ENCODE measurements around the gene SEPSECS.

Gene SEPSECS

DNA sequence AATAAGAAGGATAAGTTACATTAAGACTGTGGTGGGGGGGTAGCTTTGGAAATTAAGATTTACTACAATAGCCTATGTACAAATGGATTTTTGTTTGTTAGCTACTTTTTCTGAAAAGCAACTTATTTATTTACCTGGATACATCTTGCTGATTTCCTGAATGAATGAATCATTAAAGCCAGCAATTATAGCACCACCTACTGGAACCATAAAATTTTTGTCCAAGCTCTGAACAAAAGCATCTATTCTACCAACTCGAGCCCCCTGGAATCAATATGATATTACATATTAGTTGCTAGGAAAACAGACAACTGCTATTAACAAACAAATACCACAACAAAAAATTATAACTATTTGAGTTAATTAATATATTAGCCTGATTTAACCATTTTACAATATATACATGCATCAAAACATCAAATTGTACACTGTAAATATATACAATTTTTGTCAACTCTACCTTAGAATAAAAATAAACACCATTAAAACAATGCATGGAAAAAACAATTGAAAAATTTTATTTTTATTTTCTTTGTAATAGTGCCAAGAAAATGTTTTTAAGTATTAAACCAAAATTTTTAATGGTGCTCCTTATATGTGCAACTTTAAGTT lies 15.3 kb downstream of the SEPSECS start:
- H3K4me3 ChIP-seq (ENCODE audit: low read depth, low read length) = no peak overlapping the region
- TF ChIP-seq, protein P1, sequence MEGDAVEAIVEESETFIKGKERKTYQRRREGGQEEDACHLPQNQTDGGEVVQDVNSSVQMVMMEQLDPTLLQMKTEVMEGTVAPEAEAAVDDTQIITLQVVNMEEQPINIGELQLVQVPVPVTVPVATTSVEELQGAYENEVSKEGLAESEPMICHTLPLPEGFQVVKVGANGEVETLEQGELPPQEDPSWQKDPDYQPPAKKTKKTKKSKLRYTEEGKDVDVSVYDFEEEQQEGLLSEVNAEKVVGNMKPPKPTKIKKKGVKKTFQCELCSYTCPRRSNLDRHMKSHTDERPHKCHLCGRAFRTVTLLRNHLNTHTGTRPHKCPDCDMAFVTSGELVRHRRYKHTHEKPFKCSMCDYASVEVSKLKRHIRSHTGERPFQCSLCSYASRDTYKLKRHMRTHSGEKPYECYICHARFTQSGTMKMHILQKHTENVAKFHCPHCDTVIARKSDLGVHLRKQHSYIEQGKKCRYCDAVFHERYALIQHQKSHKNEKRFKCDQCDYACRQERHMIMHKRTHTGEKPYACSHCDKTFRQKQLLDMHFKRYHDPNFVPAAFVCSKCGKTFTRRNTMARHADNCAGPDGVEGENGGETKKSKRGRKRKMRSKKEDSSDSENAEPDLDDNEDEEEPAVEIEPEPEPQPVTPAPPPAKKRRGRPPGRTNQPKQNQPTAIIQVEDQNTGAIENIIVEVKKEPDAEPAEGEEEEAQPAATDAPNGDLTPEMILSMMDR (IDR thresholded peaks at IDR 0.05; ENCODE audit: low read depth, low read length, missing control alignments) = peak; percentile 60
- no peak for DNase-seq (ENCODE audit: low read depth)
- in situ Hi-C loops (cut with HindIII; ENCODE audit: low sequenced_read_pairs) = no loop called here

DNA sequence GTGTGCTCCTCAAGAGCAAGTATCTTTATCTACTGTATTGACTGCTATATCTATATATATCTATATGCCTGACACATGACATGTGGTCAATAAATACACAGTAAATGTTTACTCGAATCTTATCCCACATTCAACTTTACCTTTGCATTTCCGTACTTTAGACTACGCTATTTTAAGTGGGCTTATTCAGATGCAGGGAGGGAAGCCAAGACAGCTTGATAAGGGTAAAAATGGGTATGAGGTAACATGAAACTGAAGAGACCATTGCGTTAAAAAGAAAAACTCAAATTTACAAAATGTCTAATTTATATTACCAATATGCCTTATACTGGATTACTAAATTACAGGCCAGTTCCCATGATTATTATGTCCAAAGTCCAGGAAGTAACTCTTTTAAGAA lies 17.8 kb downstream of the SEPSECS start:
- TF ChIP-seq, protein P1 (IDR thresholded peaks at IDR 0.05; ENCODE audit: low read depth, low read length, missing control alignments) = no peak
- in situ Hi-C loops (cut with HindIII; ENCODE audit: low sequenced_read_pairs) = no loop called here
- H3K4me3 ChIP-seq (ENCODE audit: low read depth, low read length) = no peak overlapping the region
- no peak for DNase-seq (ENCODE audit: low read depth)

DNA sequence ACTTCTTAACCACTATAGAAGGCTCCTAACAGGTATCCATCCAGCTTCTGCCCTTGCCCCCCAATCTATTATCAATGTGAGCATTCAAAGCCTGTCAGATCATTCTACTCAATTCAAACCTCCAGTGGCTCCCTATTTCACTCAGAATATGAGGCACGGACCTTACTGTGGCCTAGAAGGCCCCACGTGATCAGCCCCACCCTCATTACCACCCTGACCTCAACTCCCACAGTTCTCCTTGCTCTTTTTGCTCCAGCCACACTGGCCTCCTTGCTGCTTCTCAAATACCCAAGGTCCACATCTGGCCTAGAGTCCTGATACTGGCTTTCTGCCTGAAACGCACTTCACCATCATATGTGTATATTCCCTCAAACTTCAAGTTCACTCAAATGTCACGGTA lies 18.7 kb downstream of the SEPSECS start:
- TF ChIP-seq, protein P1 (IDR thresholded peaks at IDR 0.05; ENCODE audit: low read depth, low read length, missing control alignments) = no peak
- no peak for DNase-seq (ENCODE audit: low read depth)
- H3K4me3 ChIP-seq (ENCODE audit: low read depth, low read length) = no peak overlapping the region
- in situ Hi-C loops (cut with HindIII; ENCODE audit: low sequenced_read_pairs) = no loop called here

DNA sequence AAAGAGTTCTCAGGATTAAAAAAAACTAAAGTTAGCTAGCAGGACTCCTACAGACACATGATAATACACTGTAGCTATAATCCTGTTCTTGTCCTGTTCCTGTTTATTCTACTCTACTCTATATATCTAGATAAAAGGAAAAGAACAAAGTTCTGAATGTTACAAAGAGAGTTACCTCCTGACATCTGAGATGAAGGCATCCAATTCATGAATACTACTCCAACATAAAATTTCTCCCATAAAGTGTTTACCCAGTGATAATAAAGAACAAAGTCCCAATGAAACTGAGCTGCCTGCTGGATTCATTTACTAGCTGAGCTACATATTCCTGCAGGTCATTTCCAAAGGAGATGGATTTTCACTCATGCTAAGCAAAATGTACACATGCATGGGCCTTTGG lies 27.1 kb downstream of the SEPSECS start:
- TF ChIP-seq, protein P1 (IDR thresholded peaks at IDR 0.05; ENCODE audit: low read depth, low read length, missing control alignments) = no peak
- H3K4me3 ChIP-seq (ENCODE audit: low read depth, low read length) = no peak overlapping the region
- in situ Hi-C loops (cut with HindIII; ENCODE audit: low sequenced_read_pairs) = no loop called here
- DNase-seq (ENCODE audit: low read depth) = no peak

DNA sequence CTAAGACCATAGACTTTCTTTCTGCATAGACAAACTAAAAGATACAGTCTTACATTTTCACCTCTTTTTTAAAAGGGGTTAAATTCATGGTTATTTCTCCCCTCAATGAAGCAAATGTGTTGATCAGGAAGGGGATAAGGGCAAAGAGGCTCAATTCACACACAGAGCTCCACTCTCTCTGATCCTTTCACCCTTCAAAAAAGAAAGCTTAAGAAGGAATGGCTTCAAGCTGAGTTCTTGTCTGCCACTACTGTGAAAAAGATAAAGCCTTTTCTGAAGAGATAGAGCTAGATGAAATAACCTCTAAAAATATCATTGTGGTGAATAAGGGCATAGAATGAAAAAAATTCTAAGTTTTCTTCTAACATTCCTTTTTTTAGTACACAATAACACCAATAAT lies 28.3 kb downstream of the SEPSECS start:
- DNase-seq (ENCODE audit: low read depth) = no peak
- in situ Hi-C loops (cut with HindIII; ENCODE audit: low sequenced_read_pairs) = no loop called here
- TF ChIP-seq, protein P1 (IDR thresholded peaks at IDR 0.05; ENCODE audit: low read depth, low read length, missing control alignments) = no peak
- no peak overlapping the region for H3K4me3 ChIP-seq (ENCODE audit: low read depth, low read length)

DNA sequence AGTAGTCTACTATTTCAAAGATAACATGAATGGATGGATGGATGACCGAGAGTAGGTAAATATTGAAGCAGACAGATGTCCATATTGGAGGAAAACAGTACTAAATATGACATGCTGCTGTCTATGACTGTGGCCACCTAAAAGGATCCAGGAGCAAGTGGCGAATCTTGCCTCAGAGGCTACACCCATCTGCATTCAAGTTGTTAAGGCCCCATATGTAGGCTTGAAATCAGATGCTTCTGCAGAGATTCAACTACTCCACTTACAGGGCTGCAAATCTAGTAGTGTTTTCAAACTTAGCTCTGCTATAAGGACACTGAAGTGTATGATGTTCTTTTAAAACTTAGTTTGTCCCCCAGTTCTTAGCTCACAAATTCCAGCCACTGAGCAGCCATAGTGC lies 28.9 kb downstream of the SEPSECS start:
- DNase-seq (ENCODE audit: low read depth) = no peak
- H3K4me3 ChIP-seq (ENCODE audit: low read depth, low read length) = no peak overlapping the region
- in situ Hi-C loops (cut with HindIII; ENCODE audit: low sequenced_read_pairs) = no loop called here
- TF ChIP-seq, protein P1 (IDR thresholded peaks at IDR 0.05; ENCODE audit: low read depth, low read length, missing control alignments) = no peak

Data from astrocyte of the cerebellum (primary cell).